Activated T-helper 1 cell treated with anti-CD3 and anti-CD28 coated beads, Interleukin-12 subunit alpha, Interleukin-12 subunit beta, Interleukin-2, Interleukin-4 antibody, amounts not matched to agents 30 ng/mL and 10 ng/mL and 1 ng/mL, durations not matched to agents 14 hours and 24 hours and 36 hours (primary cell): ENCODE measurements around the gene CEBPB. TPM values are rescaled to one million over a fixed set of nuclear protein-coding genes. Genes with fewer than 3 reads are reported as not detected.
"Not testable (repeated sequence)": the region's sequence is repeated elsewhere in the genome, so short reads cannot be mapped to it uniquely, and the experiment has no call there.

Source experiments
- DNase-seq: peaks from one replicate; pipeline ENCODE4 v3.0.0; 2021; ENCODE audit warnings: low spot score
- H3K27ac Mint-ChIP-seq: one replicate; pipeline ENCODE4 v1.8.0; 2021; ENCODE audit warnings: mild to moderate bottlenecking, mixed read lengths
- H3K27me3 Mint-ChIP-seq: one replicate; pipeline ENCODE4 v1.8.0; 2022; ENCODE audit warnings: mild to moderate bottlenecking, moderate library complexity, mixed read lengths; ENCODE audit not compliant: insufficient read depth
- H3K36me3 Mint-ChIP-seq: one replicate; pipeline ENCODE4 v1.8.0; 2021; ENCODE audit warnings: low read depth, mixed read lengths
- H3K4me1 Mint-ChIP-seq: one replicate; pipeline ENCODE4 v1.8.0; 2021; ENCODE audit warnings: low read depth, mixed read lengths
- H3K4me3 Mint-ChIP-seq: one replicate; pipeline ENCODE4 v1.8.0; 2021; ENCODE audit warnings: mild to moderate bottlenecking, moderate library complexity, mixed read lengths
- H3K9me3 Mint-ChIP-seq: one replicate; pipeline ENCODE4 v1.8.0; 2021; ENCODE audit warnings: mixed read lengths
- intact Hi-C: fragments of 100-400 bp; cut with micrococcal nuclease; formaldehyde crosslinking; loops from one replicate; pipeline ENCODE4 v1.15.1; 2024
- total RNA-seq: library from RNA; stranded (reverse); gene quantifications from 2 replicates; pipeline ENCODE4 v1.2.3, GENCODE V29; 2022

Gene CEBPB
- total RNA-seq, 1 donor from 2014 or later, result 52.3 TPM

DNA sequence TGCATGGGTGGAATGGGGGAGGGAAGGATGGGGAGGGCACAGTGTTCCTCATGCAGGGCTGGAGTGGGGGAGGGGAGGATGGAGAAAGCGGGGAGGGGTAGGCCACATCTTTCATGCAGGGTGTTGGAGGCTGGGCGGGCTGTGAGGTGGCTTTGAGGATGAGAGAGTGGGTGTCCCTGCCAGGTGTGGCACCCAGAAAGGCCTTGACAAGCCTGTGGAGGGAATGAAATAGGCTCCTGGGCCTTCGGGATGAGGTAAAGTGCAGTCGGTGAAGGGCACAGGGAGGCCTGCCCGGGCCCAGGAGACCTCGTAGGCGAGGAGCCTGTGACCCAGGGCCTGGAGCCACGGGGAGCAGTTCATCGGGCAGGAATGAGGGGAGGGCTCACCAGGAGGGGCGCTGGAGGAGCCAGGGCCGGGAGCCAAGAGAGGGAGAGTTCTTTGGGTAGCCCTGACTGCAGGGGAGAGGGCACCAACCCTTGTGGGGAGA, 7.6 kb downstream of the CEBPB start:
- Mint-ChIP-seq H3K4me1 (peaks cover 22% of the 10 kb centered on the region), H3K4me3 (no peak overlapping the region), H3K9me3 (no peaks in the 10 kb centered on the region), H3K36me3 (peaks cover 13% of the 10 kb centered on the region), H3K27me3 (peaks cover 3% of the 10 kb centered on the region), H3K27ac (no peak overlapping the region)
- DNase-seq, result no peak
- intact Hi-C loops, result no loop called here

DNA sequence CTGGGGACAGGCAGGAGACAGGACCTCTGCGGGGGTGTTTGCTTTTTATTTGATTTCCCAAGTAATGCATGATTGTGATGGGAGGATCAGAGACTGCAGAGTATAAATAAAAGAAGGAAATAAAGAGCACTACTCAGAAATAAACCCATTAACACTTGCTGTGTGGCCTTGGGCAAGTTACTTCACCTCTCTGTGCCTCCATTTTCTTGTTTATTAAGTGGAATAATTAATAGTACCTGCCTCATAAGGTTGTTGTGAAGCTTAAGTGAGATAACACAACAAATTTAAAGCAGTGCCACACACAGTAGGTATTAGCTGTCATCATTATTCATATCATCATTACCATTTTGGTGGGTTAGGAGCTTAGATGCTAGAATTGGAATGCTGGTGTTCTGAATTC, 8.1 kb downstream of the CEBPB start:
- peaks cover 11% of the 10 kb centered on the region for H3K36me3 Mint-ChIP-seq
- no peak for DNase-seq
- intact Hi-C loops, result no loop called here
- peaks cover 5% of the 10 kb centered on the region for H3K9me3 Mint-ChIP-seq
- H3K27ac Mint-ChIP-seq, result no peak overlapping the region
- H3K4me1 Mint-ChIP-seq, result peaks cover 17% of the 10 kb centered on the region
- H3K4me3 Mint-ChIP-seq, result no peak overlapping the region
- peaks cover 3% of the 10 kb centered on the region for H3K27me3 Mint-ChIP-seq

DNA sequence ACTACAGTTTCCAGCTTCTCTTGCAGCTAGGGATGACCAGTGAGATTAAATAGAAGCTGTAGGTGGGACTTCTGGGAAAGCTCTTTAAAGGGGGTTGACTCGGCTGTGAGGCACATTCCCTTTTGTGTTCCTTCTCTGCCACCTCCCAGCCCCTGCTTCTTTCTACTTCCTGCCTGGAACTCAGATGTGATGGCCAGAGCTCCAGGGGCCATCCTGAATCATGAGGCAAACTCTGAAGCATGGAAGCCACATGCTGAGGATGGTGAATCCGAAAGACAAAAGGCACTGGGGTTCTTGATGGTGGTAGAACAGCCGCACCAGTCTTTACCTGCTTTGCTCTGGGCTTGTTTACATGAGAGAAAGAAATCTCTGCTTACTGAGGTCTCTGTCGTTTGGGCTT, 9.1 kb downstream of the CEBPB start:
- Mint-ChIP-seq H3K27ac (no peak overlapping the region), H3K4me3 (no peak overlapping the region), H3K4me1 (peaks cover 13% of the 10 kb centered on the region), H3K36me3 (peaks cover 8% of the 10 kb centered on the region), H3K27me3 (peaks cover 3% of the 10 kb centered on the region), H3K9me3 (peaks cover 10% of the 10 kb centered on the region)
- intact Hi-C loops, result no loop called here
- DNase-seq, result no peak

DNA sequence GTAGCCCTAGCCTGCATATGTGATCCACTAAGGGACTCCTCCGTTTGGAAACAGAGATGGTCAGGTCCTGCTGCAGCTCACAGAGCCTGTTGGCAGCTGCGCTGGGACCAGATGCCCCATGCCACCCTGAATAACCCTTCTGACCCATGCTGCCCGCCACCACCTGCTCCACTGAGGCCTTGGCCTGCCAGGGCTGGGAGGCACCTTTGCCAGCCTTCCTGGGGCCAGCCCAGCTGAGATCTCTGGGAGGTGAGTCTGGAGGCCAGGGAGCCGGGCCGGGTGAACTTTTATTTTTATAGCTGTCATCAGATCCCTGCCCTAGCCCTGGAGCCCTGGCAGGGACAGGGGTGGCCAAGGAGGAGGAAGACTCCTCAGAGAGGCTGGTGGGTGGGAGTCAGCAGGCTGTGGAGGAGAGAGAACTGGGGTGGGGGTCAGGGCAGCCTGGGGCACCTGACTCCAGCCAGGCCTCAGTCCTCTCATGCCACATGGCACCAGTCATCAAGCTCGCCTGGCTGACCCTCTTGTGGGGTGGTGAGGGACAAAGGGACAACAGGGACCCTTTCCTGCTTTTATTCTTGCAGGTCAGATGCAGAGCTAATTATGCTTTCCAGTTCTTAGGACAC, 10.0 kb downstream of the CEBPB start:
- DNase-seq, result no peak
- H3K27me3 Mint-ChIP-seq, result peaks cover 3% of the 10 kb centered on the region

DNA sequence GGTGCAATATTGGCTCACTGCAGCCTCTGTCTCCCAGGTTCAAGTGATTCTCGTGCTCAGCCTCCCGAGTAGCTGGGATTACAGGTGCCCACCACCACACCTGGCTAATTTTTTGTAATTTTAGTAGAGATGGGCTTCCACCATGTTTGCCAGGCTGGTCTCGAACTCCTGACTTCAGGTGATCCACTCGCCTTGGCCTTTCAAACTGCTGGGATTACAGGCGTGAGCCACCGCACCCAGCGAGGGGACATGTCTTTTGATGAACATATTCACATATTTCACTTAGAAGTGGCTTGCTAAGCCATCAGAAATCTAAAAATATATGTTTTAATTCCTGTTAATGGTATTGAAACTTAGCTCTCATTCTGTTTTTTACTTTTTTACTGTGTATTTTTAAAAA, 11.1 kb downstream of the CEBPB start:
- intact Hi-C loops, H3K36me3 Mint-ChIP-seq, H3K4me3 Mint-ChIP-seq: not testable (repeated sequence)

More for the DNA sequence above, 10.0 kb downstream of the CEBPB start:
- H3K27ac Mint-ChIP-seq, result no peak overlapping the region
- peaks cover 2% of the 10 kb centered on the region for H3K36me3 Mint-ChIP-seq
- peaks cover 6% of the 10 kb centered on the region for H3K4me1 Mint-ChIP-seq
- H3K4me3 Mint-ChIP-seq, result no peak overlapping the region
- intact Hi-C loops, result no loop called here
- H3K9me3 Mint-ChIP-seq, result peaks cover 10% of the 10 kb centered on the region

DNA sequence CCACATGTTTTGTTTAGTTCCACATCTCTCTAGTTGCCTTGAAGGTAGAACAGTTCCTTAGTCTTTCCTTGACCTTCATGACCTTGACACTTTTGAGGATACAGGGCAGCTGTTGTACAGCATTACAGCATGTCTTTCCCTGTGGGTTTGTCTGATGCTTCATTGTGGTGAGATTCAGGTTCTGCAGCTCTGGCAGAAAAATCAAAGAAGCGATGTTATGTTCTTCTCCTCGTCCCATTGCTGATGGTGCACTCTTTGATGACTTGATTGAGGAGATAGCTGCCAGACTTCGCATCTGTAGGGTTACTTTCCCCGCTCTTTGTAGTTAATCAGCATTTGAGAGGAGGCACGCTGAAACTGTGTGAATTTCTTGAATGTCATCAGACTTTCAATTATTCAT, 12.0 kb downstream of the CEBPB start:
- no peak overlapping the region for H3K27ac Mint-ChIP-seq

More for the DNA sequence above, 11.1 kb downstream of the CEBPB start:
- H3K4me1 Mint-ChIP-seq, H3K27ac Mint-ChIP-seq, DNase-seq, H3K27me3 Mint-ChIP-seq: not testable (repeated sequence)
- H3K9me3 Mint-ChIP-seq, result peaks cover 10% of the 10 kb centered on the region

DNA sequence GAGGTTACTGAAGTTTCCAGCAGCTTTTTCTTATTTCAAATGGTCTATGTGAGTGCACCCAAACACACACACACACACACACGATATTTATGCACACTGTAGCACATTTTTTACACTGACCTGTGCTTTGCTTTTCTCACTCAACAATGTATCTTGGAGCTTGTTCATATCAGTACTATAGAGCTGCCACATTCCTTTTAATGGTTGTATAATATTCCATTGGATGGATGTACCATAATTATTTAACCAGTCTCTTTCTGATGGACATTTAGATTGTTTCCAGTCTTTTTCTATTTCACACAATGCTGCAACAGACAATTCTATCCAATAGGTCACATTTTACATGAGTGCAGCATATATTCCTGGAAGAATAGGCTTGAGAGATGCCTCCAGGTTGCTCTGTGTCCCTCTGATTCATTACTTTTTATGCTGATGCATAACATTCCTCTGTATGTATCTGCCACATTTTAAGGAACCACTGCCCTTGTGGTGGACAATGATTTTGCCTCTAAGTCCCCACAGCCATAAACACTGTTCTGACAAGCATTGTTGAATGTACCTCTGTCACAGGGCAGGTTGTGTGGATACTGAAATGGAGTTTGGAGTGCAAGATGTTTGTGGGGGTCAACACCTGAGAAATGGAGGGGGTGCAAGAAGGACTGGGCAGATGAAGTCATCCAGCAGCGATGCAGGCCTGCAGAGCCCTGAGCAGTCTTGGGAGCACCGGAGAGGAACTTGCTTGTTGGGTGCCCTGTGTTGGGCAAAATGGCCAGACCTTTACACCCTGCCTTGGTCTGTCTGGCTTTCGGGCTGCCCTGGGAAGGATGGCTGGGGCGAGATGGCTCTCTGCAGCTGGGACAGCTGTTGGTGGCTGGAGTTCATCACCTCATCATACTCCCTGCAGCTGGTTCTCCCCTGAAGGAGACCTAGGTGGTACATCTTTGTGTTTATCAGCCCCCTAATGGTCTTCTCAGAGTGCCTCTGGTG, 13.6 kb downstream of the CEBPB start:
- no peak overlapping the region for H3K27ac Mint-ChIP-seq
- DNase-seq, result no peak
- H3K36me3 Mint-ChIP-seq, result peaks cover 2% of the 10 kb centered on the region
- peaks cover 10% of the 10 kb centered on the region for H3K9me3 Mint-ChIP-seq
- H3K4me3 Mint-ChIP-seq, result no peak overlapping the region
- H3K4me1 Mint-ChIP-seq, result peaks cover 6% of the 10 kb centered on the region
- peaks cover 9% of the 10 kb centered on the region for H3K27me3 Mint-ChIP-seq
- intact Hi-C loops, result no loop called here

More for the DNA sequence above, 12.0 kb downstream of the CEBPB start:
- Mint-ChIP-seq H3K4me1 (peaks cover 6% of the 10 kb centered on the region), H3K9me3 (peaks cover 10% of the 10 kb centered on the region), H3K4me3 (no peak overlapping the region), H3K27me3 (peaks cover 6% of the 10 kb centered on the region), H3K36me3 (peaks cover 2% of the 10 kb centered on the region)
- intact Hi-C loops, result no loop called here
- DNase-seq, result no peak

DNA sequence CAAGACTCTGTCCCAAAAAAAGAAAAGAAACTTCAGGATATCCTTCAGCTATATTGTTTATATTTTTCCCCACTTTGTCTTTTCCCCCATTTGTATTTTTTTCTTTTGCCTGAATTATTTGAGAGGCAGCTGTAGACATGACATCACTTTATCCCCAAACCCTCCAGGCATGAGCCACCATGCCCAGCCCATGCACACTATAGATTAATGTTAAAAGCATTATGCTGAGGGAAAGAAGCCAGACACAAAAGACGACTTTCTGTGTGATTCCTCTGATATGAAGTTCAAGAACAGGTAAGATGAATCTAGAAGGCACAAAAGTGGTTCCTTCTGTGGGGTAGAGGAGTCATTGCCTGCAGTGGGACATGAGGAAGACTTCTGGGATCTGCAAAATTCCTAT, 16.4 kb downstream of the CEBPB start:
- intact Hi-C loops, result no loop called here
- no peak overlapping the region for H3K27ac Mint-ChIP-seq
- DNase-seq, result no peak
- H3K4me3 Mint-ChIP-seq, result no peak overlapping the region
- peaks cover 8% of the 10 kb centered on the region for H3K27me3 Mint-ChIP-seq
- H3K36me3 Mint-ChIP-seq, result no peaks in the 10 kb centered on the region
- H3K9me3 Mint-ChIP-seq, result peaks cover 10% of the 10 kb centered on the region
- peaks cover 19% of the 10 kb centered on the region for H3K4me1 Mint-ChIP-seq

DNA sequence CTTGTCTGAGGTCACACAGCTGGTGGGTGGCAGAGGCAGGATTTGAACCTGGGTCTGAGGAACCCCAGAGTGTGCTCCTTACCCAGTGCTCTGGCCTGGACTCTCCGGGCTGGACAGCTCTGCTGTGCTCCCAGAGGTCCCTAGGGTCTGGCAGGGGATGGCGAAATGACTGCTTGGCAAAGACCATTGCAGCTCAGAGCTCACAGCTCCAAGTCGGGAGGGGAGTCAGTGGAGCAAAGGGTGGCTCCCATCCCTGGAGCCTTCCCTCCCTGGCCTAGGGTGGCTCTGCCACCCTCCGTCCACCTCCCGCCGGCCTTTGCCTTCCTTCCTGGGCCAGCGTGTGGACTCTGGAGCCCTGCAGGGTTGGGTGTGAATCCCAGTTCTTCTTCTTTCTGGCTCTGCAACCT, 17.5 kb downstream of the CEBPB start:
- H3K27ac Mint-ChIP-seq, result no peak overlapping the region
- no peaks in the 10 kb centered on the region for H3K36me3 Mint-ChIP-seq
- H3K4me1 Mint-ChIP-seq, result peaks cover 14% of the 10 kb centered on the region
- H3K27me3 Mint-ChIP-seq, result peaks cover 14% of the 10 kb centered on the region
- H3K4me3 Mint-ChIP-seq, result no peak overlapping the region
- no peak for DNase-seq
- peaks cover 10% of the 10 kb centered on the region for H3K9me3 Mint-ChIP-seq
- intact Hi-C loops, result no loop called here

DNA sequence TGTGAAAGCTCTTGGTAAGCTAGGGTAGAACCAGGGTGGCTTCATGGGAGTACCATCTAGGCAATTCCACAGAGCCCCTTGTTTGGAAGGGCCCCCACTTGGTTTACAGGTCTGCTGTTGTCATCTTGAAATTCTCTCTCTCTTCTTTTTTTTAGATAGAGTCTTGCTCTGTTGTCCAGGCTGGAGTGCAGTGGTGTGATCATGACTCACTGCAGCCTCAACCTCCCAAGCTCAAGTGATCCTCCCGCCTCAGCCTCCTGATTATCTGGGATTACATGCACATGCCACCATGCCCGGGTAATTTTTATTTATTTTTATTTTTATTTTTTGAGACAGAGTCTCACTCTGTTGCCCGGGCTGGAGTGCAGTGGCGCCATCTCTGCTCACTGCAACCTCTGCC, 18.2 kb downstream of the CEBPB start:
- DNase-seq, H3K9me3 Mint-ChIP-seq, H3K4me3 Mint-ChIP-seq, H3K36me3 Mint-ChIP-seq, H3K27ac Mint-ChIP-seq, intact Hi-C loops: not testable (repeated sequence)
- peaks cover 22% of the 10 kb centered on the region for H3K4me1 Mint-ChIP-seq
- H3K27me3 Mint-ChIP-seq, result peaks cover 15% of the 10 kb centered on the region

DNA sequence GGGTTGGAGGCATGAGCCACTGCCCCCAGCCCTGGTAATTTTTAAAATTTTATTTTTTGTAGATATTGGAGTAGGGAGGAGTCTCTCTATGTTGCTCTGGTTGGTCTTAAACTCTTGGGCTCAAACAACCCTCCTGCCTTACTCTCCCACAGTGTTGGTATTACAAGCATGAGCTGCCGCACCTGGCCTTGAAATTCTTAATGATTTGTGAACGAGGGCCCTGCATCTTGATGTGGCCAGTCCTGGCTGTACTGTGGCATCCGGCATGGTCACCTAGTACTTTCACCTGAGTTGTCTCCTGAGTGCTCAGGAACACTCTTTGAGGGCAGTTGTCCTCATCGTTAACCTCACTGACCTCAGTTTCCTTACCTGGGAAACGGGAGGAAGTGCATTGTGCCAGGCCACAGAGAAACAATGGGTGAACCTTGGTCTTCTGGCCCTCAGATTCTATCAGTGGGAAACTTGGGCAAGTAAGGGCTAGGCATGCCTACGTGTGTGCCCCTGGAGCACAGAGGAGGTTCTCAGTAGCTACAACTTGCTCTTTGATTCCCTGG, 19.5 kb downstream of the CEBPB start:
- H3K4me3 Mint-ChIP-seq, result no peak overlapping the region
- DNase-seq, result no peak
- peaks cover 28% of the 10 kb centered on the region for H3K4me1 Mint-ChIP-seq
- no peaks in the 10 kb centered on the region for H3K36me3 Mint-ChIP-seq
- intact Hi-C loops, result no loop called here
- no peaks in the 10 kb centered on the region for H3K9me3 Mint-ChIP-seq
- no peak overlapping the region for H3K27ac Mint-ChIP-seq
- H3K27me3 Mint-ChIP-seq, result peaks cover 25% of the 10 kb centered on the region

DNA sequence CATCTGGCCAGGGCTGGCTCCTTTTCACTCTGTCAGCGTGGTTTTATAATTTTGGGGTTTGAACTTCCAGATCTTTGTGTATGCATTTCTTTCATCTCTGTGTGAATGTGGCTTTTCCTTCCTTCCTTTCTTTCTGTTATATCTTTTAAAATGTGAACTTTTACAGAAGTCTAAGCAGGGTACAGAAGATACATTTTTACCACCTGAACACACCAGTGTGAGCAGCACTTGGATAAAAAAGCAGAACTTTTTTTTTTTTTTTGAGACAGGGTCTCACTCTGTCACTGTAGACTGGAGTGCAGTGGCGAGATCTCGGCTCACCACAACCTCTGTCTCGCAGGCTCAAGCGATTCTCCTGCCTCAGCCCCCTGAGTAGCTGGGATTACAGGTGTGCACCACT, 20.5 kb downstream of the CEBPB start:
- no peaks in the 10 kb centered on the region for H3K9me3 Mint-ChIP-seq
- H3K36me3 Mint-ChIP-seq, result no peaks in the 10 kb centered on the region
- H3K27me3 Mint-ChIP-seq, result peaks cover 25% of the 10 kb centered on the region
- H3K4me3 Mint-ChIP-seq, result no peak overlapping the region
- no peak for DNase-seq
- H3K27ac Mint-ChIP-seq, result no peak overlapping the region
- peaks cover 28% of the 10 kb centered on the region for H3K4me1 Mint-ChIP-seq
- intact Hi-C loops, result no loop called here
